Osteocyte (in vitro differentiated cells): ENCODE data around the gene SSBP4. TPM values are rescaled to one million over a fixed set of nuclear protein-coding genes. Genes with fewer than 3 reads are reported as not detected.
A peak's percentile ranks its signal among the peaks of the same experiment; 100 is the strongest.

Source experiments
- DNase-seq: peaks from one replicate; pipeline ENCODE4 v3.0.0; 2021; ENCODE audit warnings: mixed read lengths; ENCODE audit not compliant: unreplicated experiment; ENCODE audit errors: extremely low spot score
- H3K27ac Mint-ChIP-seq: one replicate; pipeline ENCODE4 v1.8.0; 2021; ENCODE audit warnings: mild to moderate bottlenecking, mixed read lengths; ENCODE audit not compliant: unreplicated experiment
- H3K27me3 Mint-ChIP-seq: one replicate; pipeline ENCODE4 v1.8.0; 2021; ENCODE audit warnings: mixed read lengths; ENCODE audit not compliant: unreplicated experiment
- H3K36me3 Mint-ChIP-seq: one replicate; pipeline ENCODE4 v1.8.0; 2021; ENCODE audit warnings: mixed read lengths; ENCODE audit not compliant: unreplicated experiment
- H3K4me1 Mint-ChIP-seq: one replicate; pipeline ENCODE4 v1.8.0; 2021; ENCODE audit warnings: mixed read lengths; ENCODE audit not compliant: unreplicated experiment
- H3K4me3 Mint-ChIP-seq: one replicate; pipeline ENCODE4 v1.8.0; 2021; ENCODE audit warnings: mild to moderate bottlenecking, moderate library complexity, mixed read lengths; ENCODE audit not compliant: unreplicated experiment
- H3K9me3 Mint-ChIP-seq: one replicate; pipeline ENCODE4 v1.8.0; 2021; ENCODE audit warnings: mixed read lengths; ENCODE audit not compliant: unreplicated experiment
- total RNA-seq: library from RNA; stranded (reverse); gene quantifications from 2 replicates; pipeline ENCODE4 v1.2.1, GENCODE V29; 2021
- TF ChIP-seq, protein P1 (sequence below): fragments of 200-600 bp; sonication (generic); IDR thresholded peaks from 2 replicates; pipeline ENCODE4 v1.5.0; 2021; ENCODE audit warnings: antibody characterized with exemption, mild to moderate bottlenecking, moderate library complexity

SSBP4 gene
- total RNA-seq, 1 donor from 2014 or later: 82.9 TPM

DNA sequence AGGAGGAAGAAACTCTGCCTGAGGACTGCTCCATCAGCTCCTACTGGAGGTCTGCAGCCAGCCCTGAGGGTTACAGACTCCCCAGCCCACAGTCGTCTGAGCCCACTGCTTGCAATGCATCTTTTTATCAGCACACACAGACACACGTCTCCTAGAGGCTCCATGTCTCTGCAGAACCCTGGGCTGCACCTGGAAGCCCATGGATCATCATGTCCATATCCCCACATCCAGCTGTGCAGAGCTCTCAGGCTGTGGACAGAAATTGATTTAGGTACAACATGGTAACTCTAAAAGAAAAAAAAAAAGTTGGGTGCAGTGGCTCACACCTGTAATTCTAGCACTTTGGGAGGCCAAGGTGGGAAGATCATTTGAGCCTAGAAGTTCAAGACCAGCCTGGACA, 51.6 kb downstream of the SSBP4 start:
- Mint-ChIP-seq H3K36me3 (no peaks in the 10 kb centered on the region), H3K4me3 (no peak overlapping the region), H3K27ac (no peak overlapping the region), H3K4me1 (peaks cover 31% of the 10 kb centered on the region), H3K27me3 (no peaks in the 10 kb centered on the region), H3K9me3 (no peaks in the 10 kb centered on the region)
- no peak for DNase-seq
- TF ChIP-seq, protein P1, sequence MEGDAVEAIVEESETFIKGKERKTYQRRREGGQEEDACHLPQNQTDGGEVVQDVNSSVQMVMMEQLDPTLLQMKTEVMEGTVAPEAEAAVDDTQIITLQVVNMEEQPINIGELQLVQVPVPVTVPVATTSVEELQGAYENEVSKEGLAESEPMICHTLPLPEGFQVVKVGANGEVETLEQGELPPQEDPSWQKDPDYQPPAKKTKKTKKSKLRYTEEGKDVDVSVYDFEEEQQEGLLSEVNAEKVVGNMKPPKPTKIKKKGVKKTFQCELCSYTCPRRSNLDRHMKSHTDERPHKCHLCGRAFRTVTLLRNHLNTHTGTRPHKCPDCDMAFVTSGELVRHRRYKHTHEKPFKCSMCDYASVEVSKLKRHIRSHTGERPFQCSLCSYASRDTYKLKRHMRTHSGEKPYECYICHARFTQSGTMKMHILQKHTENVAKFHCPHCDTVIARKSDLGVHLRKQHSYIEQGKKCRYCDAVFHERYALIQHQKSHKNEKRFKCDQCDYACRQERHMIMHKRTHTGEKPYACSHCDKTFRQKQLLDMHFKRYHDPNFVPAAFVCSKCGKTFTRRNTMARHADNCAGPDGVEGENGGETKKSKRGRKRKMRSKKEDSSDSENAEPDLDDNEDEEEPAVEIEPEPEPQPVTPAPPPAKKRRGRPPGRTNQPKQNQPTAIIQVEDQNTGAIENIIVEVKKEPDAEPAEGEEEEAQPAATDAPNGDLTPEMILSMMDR: no peak

DNA sequence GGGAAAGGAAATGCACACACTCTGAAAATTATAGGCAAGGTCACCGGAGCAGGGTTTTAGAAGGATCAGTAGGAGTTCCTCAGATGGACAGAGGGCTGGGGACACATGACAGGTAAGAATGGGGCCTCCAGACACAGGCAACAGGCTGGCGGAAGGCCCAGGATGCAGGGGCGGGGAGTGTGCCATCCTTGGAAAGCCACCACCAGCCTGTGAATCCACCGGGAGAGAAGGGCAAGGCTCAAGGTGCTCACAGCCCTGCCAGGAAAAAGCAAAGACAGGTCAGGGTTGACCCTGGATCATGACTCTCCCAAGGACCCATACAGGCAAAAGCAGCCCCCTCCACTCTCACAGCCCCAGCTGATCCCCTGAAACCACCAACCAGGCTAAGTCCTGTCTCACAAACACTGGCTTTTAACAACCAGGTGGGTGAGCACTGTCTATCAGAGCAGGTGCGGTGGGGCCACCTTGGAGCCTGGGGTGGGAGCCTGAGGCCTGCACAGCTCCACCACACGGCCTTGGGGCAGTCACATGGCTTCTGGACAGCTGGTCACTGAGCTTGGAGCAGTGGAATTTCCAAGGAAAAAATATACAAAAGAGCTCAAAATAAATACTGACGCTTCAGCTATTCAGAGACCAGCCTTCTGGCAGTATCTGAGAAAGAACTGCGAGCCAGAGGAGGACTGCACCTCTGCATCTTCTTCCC, 54.0 kb downstream of the SSBP4 start:
- H3K4me3 Mint-ChIP-seq: no peak overlapping the region
- TF ChIP-seq, protein P1: no peak
- H3K27me3 Mint-ChIP-seq: no peaks in the 10 kb centered on the region
- no peaks in the 10 kb centered on the region for H3K36me3 Mint-ChIP-seq
- H3K9me3 Mint-ChIP-seq: no peaks in the 10 kb centered on the region
- DNase-seq: no peak
- peaks cover 32% of the 10 kb centered on the region for H3K4me1 Mint-ChIP-seq
- peak overlapping the region; percentile 44 for H3K27ac Mint-ChIP-seq

DNA sequence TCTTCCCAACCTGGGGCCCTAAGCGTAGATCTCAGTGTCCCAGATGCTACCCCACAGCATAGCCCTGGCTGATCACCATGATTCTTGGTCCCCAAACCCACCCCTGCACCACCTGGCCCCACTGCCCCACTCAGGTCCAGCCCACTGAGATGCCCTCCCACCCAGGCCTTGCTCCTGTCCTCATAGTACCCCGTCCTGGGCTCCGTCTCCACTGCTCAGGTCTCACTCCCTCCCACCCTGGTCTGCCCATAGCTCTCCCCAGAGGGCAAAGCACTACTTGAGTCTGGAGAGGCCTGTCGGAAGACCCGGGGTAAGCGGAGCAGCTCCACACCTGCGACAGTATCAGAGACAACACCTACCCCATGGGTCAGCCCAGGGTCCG, 54.5 kb downstream of the SSBP4 start:
- Mint-ChIP-seq H3K4me1 (peaks cover 31% of the 10 kb centered on the region), H3K27ac (peak overlapping the region; percentile 44), H3K9me3 (no peaks in the 10 kb centered on the region), H3K27me3 (no peaks in the 10 kb centered on the region), H3K36me3 (no peaks in the 10 kb centered on the region), H3K4me3 (no peak overlapping the region)
- DNase-seq: no peak
- TF ChIP-seq, protein P1: no peak

DNA sequence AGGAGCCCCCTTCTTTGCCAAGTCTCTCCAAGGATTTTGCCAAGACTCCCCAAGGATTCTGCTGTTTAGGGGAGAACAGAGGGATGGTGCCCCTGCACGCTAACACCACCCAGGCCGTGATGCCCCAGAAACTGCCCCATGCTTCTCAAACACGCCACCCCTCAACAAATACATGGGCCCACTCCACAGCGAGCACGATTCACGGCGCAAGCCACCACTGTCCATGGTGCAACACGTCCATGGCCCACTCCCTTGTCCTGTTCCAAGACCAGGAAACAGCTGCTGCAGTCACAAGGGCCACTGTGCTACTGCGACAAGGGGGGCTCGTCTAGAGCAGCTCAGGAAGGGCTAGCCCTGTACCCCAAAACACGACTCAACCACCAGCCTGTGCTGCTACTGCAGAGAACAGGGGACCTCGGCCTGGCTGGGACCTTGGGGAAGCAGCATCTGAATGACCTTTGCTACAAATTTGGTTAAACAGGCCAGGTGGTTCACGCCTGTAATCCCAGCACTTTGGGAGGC, 55.2 kb downstream of the SSBP4 start:
- DNase-seq: no peak
- Mint-ChIP-seq H3K4me1 (peaks cover 35% of the 10 kb centered on the region), H3K27me3 (no peaks in the 10 kb centered on the region), H3K4me3 (no peak overlapping the region), H3K27ac (no peak overlapping the region), H3K36me3 (no peaks in the 10 kb centered on the region), H3K9me3 (no peaks in the 10 kb centered on the region)
- TF ChIP-seq, protein P1: no peak

DNA sequence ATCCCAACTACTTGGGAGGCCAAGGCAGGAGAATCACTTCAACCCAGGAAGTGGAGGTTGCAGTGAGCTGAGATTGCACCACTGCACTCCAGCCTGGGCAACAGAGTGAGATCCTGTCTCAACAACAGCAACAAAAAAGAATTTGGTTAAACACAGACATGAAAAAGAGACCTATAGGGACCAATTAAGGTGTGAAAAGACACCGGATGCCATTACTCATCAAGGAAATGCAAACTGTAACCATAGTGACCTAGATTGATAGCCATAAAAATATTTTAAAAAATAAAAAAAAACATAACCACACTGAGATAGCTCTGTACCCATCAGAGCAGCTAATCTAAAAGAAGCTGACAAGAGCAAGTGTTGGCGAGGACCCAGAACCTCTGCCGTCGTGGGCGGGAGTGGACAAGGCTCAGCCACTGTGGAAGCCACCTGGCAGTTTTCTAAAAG, 55.8 kb downstream of the SSBP4 start:
- Mint-ChIP-seq H3K27me3 (no peaks in the 10 kb centered on the region), H3K4me3 (no peak overlapping the region), H3K36me3 (no peaks in the 10 kb centered on the region), H3K4me1 (peaks cover 38% of the 10 kb centered on the region), H3K9me3 (no peaks in the 10 kb centered on the region), H3K27ac (no peak overlapping the region)
- DNase-seq: no peak
- TF ChIP-seq, protein P1: no peak
